MG63 (cell line): Measurements from ENCODE around the gene CABLES1. TPM values are rescaled to one million over a fixed set of nuclear protein-coding genes. Genes with fewer than 3 reads are reported as not detected.
A peak's percentile ranks its signal among the peaks of the same experiment; 100 is the strongest.
"Not testable (repeated sequence)": the region's sequence is repeated elsewhere in the genome, so short reads cannot be mapped to it uniquely, and the experiment has no call there.

Experiments
- DNase-seq: peaks from one replicate; pipeline ENCODE4 v3.0.0-alpha.2; 2020
- H3K27me3 ChIP-seq: fragments of 250-450 bp; sonication (Bioruptor Pico); 2 replicates; pipeline ENCODE4 v1.5.1; 2020; ENCODE audit warnings: mild to moderate bottlenecking, moderate library complexity
- H3K36me3 ChIP-seq: fragments of 250-450 bp; sonication (Bioruptor Pico); 2 replicates; pipeline ENCODE4 v1.5.1; 2020; ENCODE audit warnings: mild to moderate bottlenecking, moderate library complexity
- H3K4me3 ChIP-seq: fragments of 250-450 bp; sonication (Bioruptor Pico); 2 replicates; pipeline ENCODE4 v1.5.1; 2020; ENCODE audit warnings: mild to moderate bottlenecking, moderate library complexity
- H3K9me3 ChIP-seq: fragments of 250-450 bp; sonication (Bioruptor Pico); 2 replicates; pipeline ENCODE4 v1.5.1; 2020; ENCODE audit warnings: mild to moderate bottlenecking, moderate library complexity
- total RNA-seq: library from RNA; depleted of rRNA; stranded (reverse); fragments of >200 nt; shearing (Covaris generic); gene quantifications from 2 replicates; pipeline ENCODE4 v1.2.3, GENCODE V29; 2014; ENCODE audit warnings: low replicate concordance

The CABLES1 gene
- total RNA-seq, 1 experiment from 2014 or later, result 1.3 TPM

GRCh38 chr18:23268641-23269040 is 133.4 kb downstream of the CABLES1 start:
- Histone ChIP-seq H3K36me3 (no peaks in the 10 kb centered on the region), H3K4me3 (no peak overlapping the region), H3K9me3 (peaks cover 10% of the 10 kb centered on the region; the same call in 1 of the 2 replicates), H3K27me3 (no peaks in the 10 kb centered on the region)
- DNase-seq, result no peak

GRCh38 chr18:23269068-23269467 is 133.8 kb downstream of the CABLES1 start:
- H3K9me3 ChIP-seq, H3K27me3 ChIP-seq, H3K4me3 ChIP-seq, DNase-seq, H3K36me3 ChIP-seq: not testable (repeated sequence)

GRCh38 chr18:23269928-23270327 is 134.6 kb downstream of the CABLES1 start:
- Histone ChIP-seq H3K27me3 (no peaks in the 10 kb centered on the region), H3K36me3 (no peaks in the 10 kb centered on the region), H3K9me3 (peaks cover 10% of the 10 kb centered on the region; the same call in 1 of the 2 replicates), H3K4me3 (no peak overlapping the region)
- DNase-seq, result no peak

GRCh38 chr18:23270986-23271680 is 135.8 kb downstream of the CABLES1 start:
- Histone ChIP-seq H3K9me3 (peaks cover 10% of the 10 kb centered on the region; the same call in 1 of the 2 replicates), H3K36me3 (no peaks in the 10 kb centered on the region), H3K4me3 (no peak overlapping the region), H3K27me3 (no peaks in the 10 kb centered on the region)
- peak; percentile 15 for DNase-seq

- Histone ChIP-seq H3K27me3 (no peaks in the 10 kb centered on the region), H3K9me3 (peaks cover 16% of the 10 kb centered on the region), H3K4me3 (no peak overlapping the region), H3K36me3 (no peaks in the 10 kb centered on the region)
- no peak for DNase-seq
Observed at GRCh38 chr18:23272498-23273232, 137.4 kb downstream of the CABLES1 start.

- DNase-seq, result no peak
- Histone ChIP-seq H3K4me3 (no peak overlapping the region), H3K36me3 (no peaks in the 10 kb centered on the region), H3K27me3 (no peaks in the 10 kb centered on the region), H3K9me3 (peaks cover 17% of the 10 kb centered on the region)
Observed at GRCh38 chr18:23273443-23273966, 138.2 kb downstream of the CABLES1 start.

- H3K27me3 ChIP-seq, result no peaks in the 10 kb centered on the region
- DNase-seq, result no peak
- H3K36me3 ChIP-seq, result no peaks in the 10 kb centered on the region
- H3K4me3 ChIP-seq, result no peak overlapping the region
- H3K9me3 ChIP-seq, result peaks cover 11% of the 10 kb centered on the region
Observed at GRCh38 chr18:23274638-23275482, 139.6 kb downstream of the CABLES1 start.

GRCh38 chr18:23276451-23276850 is 141.2 kb downstream of the CABLES1 start:
- Histone ChIP-seq H3K9me3 (peaks cover 7% of the 10 kb centered on the region), H3K36me3 (no peaks in the 10 kb centered on the region), H3K27me3 (no peaks in the 10 kb centered on the region), H3K4me3 (no peak overlapping the region)
- no peak for DNase-seq

GRCh38 chr18:23277399-23277798 is 142.1 kb downstream of the CABLES1 start:
- Histone ChIP-seq H3K27me3 (no peaks in the 10 kb centered on the region), H3K36me3 (no peaks in the 10 kb centered on the region), H3K4me3 (no peak overlapping the region), H3K9me3 (peaks cover 7% of the 10 kb centered on the region)
- no peak for DNase-seq

GRCh38 chr18:23279931-23280330 is 144.6 kb downstream of the CABLES1 start:
- Histone ChIP-seq H3K9me3 (peaks cover 7% of the 10 kb centered on the region), H3K36me3 (no peaks in the 10 kb centered on the region), H3K4me3 (no peak overlapping the region), H3K27me3 (no peaks in the 10 kb centered on the region)
- no peak for DNase-seq

GRCh38 chr18:23280844-23281243 is 145.6 kb downstream of the CABLES1 start:
- peaks cover 7% of the 10 kb centered on the region for H3K9me3 ChIP-seq
- no peaks in the 10 kb centered on the region for H3K36me3 ChIP-seq
- H3K4me3 ChIP-seq, result no peak overlapping the region
- no peaks in the 10 kb centered on the region for H3K27me3 ChIP-seq
- DNase-seq, result no peak

GRCh38 chr18:23281626-23282436 is 146.5 kb downstream of the CABLES1 start:
- Histone ChIP-seq H3K27me3 (no peaks in the 10 kb centered on the region), H3K9me3 (peaks cover 7% of the 10 kb centered on the region), H3K36me3 (no peaks in the 10 kb centered on the region), H3K4me3 (no peak overlapping the region)
- peak; percentile 78 for DNase-seq

GRCh38 chr18:23282437-23282781 is 147.1 kb downstream of the CABLES1 start:
- Histone ChIP-seq H3K36me3 (no peaks in the 10 kb centered on the region), H3K27me3 (no peaks in the 10 kb centered on the region), H3K4me3 (no peak overlapping the region), H3K9me3 (peaks cover 4% of the 10 kb centered on the region)
- DNase-seq, result no peak

- Histone ChIP-seq H3K27me3 (no peaks in the 10 kb centered on the region), H3K36me3 (no peaks in the 10 kb centered on the region), H3K9me3 (no peaks in the 10 kb centered on the region), H3K4me3 (no peak overlapping the region)
- peak; percentile 61 for DNase-seq
Observed at GRCh38 chr18:23283916-23284430, 148.7 kb downstream of the CABLES1 start.

GRCh38 chr18:23284629-23285028 is 149.3 kb downstream of the CABLES1 start:
- H3K9me3 ChIP-seq, result no peaks in the 10 kb centered on the region
- no peak for DNase-seq
- no peak overlapping the region for H3K4me3 ChIP-seq
- H3K36me3 ChIP-seq, result no peaks in the 10 kb centered on the region
- no peaks in the 10 kb centered on the region for H3K27me3 ChIP-seq

GRCh38 chr18:23285581-23285980 is 150.3 kb downstream of the CABLES1 start:
- not testable (repeated sequence) for H3K4me3 ChIP-seq, H3K36me3 ChIP-seq, H3K9me3 ChIP-seq, H3K27me3 ChIP-seq, DNase-seq
